D721Med (cell line): ENCODE results near the gene IGFALS.

ENCODE experiments used
- DNase-seq: peaks from one replicate; pipeline ENCODE4 v3.0.0; 2011; ENCODE audit warnings: low spot score; ENCODE audit not compliant: insufficient read length
- FAIRE-seq: peaks from 2 replicates; lab custom pipeline; 2011; peaks lifted over from hg19 to GRCh38; lab: Jason Lieb, UNC
- CTCF ChIP-seq: IDR thresholded peaks from 2 replicates; pipeline ENCODE4 v1.5.1; 2012; ENCODE audit warnings: mild to moderate bottlenecking, control low read depth; ENCODE audit not compliant: insufficient read depth; ENCODE audit errors: missing control alignments

Gene IGFALS

GRCh38 chr16:1784977-1785845, 8.3 kb downstream of the IGFALS start:
- FAIRE-seq (no peak), DNase-seq (no peak)
- TF ChIP-seq CTCF, result no peak

GRCh38 chr16:1782408-1783264, 10.9 kb downstream of the IGFALS start, which contains the start of the genes NUBP2 and SPSB3:
Gene NUBP2, plus strand, starts transcription at chr16:1782960. Its CDS starts 61 bp downstream, at chr16:1783021.
Gene SPSB3, minus strand, starts transcription at chr16:1782571. Its CDS starts 1,088 bp downstream, at chr16:1781483.
- no peak for TF ChIP-seq CTCF
- peak; percentile 99 for DNase-seq
- FAIRE-seq, result peak; percentile 92

GRCh38 chr16:1781758-1782407, 11.6 kb downstream of the IGFALS start:
- DNase-seq, result no peak
- FAIRE-seq, result no peak
- no peak for TF ChIP-seq CTCF

- DNase-seq (no peak), FAIRE-seq (no peak)
- no peak for TF ChIP-seq CTCF
These were observed 12.3 kb downstream of the IGFALS start for GRCh38 chr16:1781254-1781653.

GRCh38 chr16:1780677-1781072, 12.8 kb downstream of the IGFALS start:
- TF ChIP-seq CTCF, result no peak
- DNase-seq, result no peak
- FAIRE-seq, result no peak

GRCh38 chr16:1779741-1780676, 13.5 kb downstream of the IGFALS start:
- DNase-seq, result no peak
- TF ChIP-seq CTCF, result no peak
- FAIRE-seq, result no peak
